WTC11 (cell line): ENCODE results near the gene HOXD12. TPM values are rescaled to one million over a fixed set of nuclear protein-coding genes. Genes with fewer than 3 reads are reported as not detected.

Source experiments
- ATAC-seq: fragments of 200-7000 bp; cut with Tn5 transposase; 2 replicates; pipeline ENCODE4 v1.10.0; 2021; ENCODE audit warnings: mild to moderate bottlenecking, moderate library complexity
- CTCF ChIA-PET: fragments of 300-600 bp; sonication (Branson Sonifier 250); formaldehyde crosslinking; loops from one replicate; lab custom pipeline; 2021; ENCODE audit warnings: antibody characterized with exemption; lab: Charles Lee
- POLR2A ChIA-PET: fragments of 350-600 bp; sonication (Branson Sonifier 250); formaldehyde crosslinking; loops from one replicate; lab custom pipeline; 2021; ENCODE audit warnings: antibody characterized with exemption; lab: Charles Lee
- DNase-seq: peaks from one replicate; pipeline ENCODE4 v3.0.0; 2021; ENCODE audit warnings: low spot score
- H3K27ac Mint-ChIP-seq: 2 replicates; pipeline ENCODE4 v1.8.0; 2021; ENCODE audit warnings: mixed read lengths
- H3K27me3 Mint-ChIP-seq: 2 replicates; pipeline ENCODE4 v1.8.0; 2021; ENCODE audit warnings: low read depth, mild to moderate bottlenecking, moderate library complexity, mixed read lengths
- H3K36me3 Mint-ChIP-seq: 2 replicates; pipeline ENCODE4 v1.8.0; 2021; ENCODE audit warnings: mixed read lengths
- H3K4me1 Mint-ChIP-seq: 2 replicates; pipeline ENCODE4 v1.8.0; 2022; ENCODE audit warnings: mixed read lengths
- H3K4me3 Mint-ChIP-seq: 2 replicates; pipeline ENCODE4 v1.8.0; 2021; ENCODE audit warnings: mild to moderate bottlenecking, moderate library complexity, mixed read lengths
- H3K9me3 Mint-ChIP-seq: 2 replicates; pipeline ENCODE4 v1.8.0; 2021; ENCODE audit warnings: mixed read lengths
- ELF4 ChIP-seq: sonication (generic); formaldehyde crosslinking; IDR thresholded peaks from 2 replicates; pipeline ENCODE4 v1.8.1; 2022; ENCODE audit warnings: low read depth, mild to moderate bottlenecking, moderate library complexity, missing genetic modification reagents
- IRF1 ChIP-seq: sonication (generic); formaldehyde crosslinking; IDR thresholded peaks from 2 replicates; pipeline ENCODE4 v1.8.0; 2023; ENCODE audit warnings: missing genetic modification reagents
- MYBL2 ChIP-seq: sonication (generic); formaldehyde crosslinking; IDR thresholded peaks from 2 replicates; pipeline ENCODE4 v1.8.1; 2023; ENCODE audit warnings: mild to moderate bottlenecking, moderate library complexity, missing genetic modification reagents
- NFATC4 ChIP-seq: fragments of 250-450 bp; sonication (Bioruptor Pico); IDR thresholded peaks from 2 replicates; pipeline ENCODE4 v1.9.0; 2021; ENCODE audit warnings: mild to moderate bottlenecking
- NR1H2 ChIP-seq: sonication (generic); formaldehyde crosslinking; IDR thresholded peaks from 2 replicates; pipeline ENCODE4 v1.9.0; 2021; ENCODE audit warnings: mild to moderate bottlenecking, moderate library complexity, missing genetic modification reagents
- NR2C2 ChIP-seq: sonication (generic); formaldehyde crosslinking; IDR thresholded peaks from 2 replicates; pipeline ENCODE4 v1.8.0; 2022; ENCODE audit warnings: mild to moderate bottlenecking, missing genetic modification reagents
- RORB ChIP-seq: fragments of 250-450 bp; sonication (Bioruptor Pico); IDR thresholded peaks from 2 replicates; pipeline ENCODE4 v1.9.0; 2021; ENCODE audit warnings: mild to moderate bottlenecking
- TCF7 ChIP-seq: sonication (generic); formaldehyde crosslinking; IDR thresholded peaks from 2 replicates; pipeline ENCODE4 v1.8.0; 2022; ENCODE audit warnings: mild to moderate bottlenecking, low read depth, missing genetic modification reagents, moderate library complexity
- TEAD4 ChIP-seq: sonication (generic); formaldehyde crosslinking; IDR thresholded peaks from 2 replicates; pipeline ENCODE4 v1.8.0; 2022; ENCODE audit warnings: mild to moderate bottlenecking, missing genetic modification reagents
- ZBTB21 ChIP-seq: sonication (generic); formaldehyde crosslinking; IDR thresholded peaks from 2 replicates; pipeline ENCODE4 v1.8.1; 2023; ENCODE audit warnings: mild to moderate bottlenecking, missing genetic modification reagents, borderline replicate concordance
- ZNF425 ChIP-seq: fragments of 250-450 bp; sonication (Bioruptor Pico); conservative IDR thresholded peaks from 2 replicates; pipeline ENCODE4 v1.9.0; 2021; ENCODE audit warnings: mild to moderate bottlenecking
- ZNF671 ChIP-seq: fragments of 250-450 bp; sonication (Bioruptor Pico); IDR thresholded peaks from 2 replicates; pipeline ENCODE4 v1.8.0; 2021; ENCODE audit warnings: mild to moderate bottlenecking
- total RNA-seq: library from RNA; stranded (reverse); gene quantifications from 3 replicates; pipeline ENCODE4 v1.2.3, GENCODE V29; 2021
- TF ChIP-seq, protein P1 (sequence below): sonication (generic); formaldehyde crosslinking; IDR thresholded peaks from 2 replicates; pipeline ENCODE4 v1.8.1; 2023; ENCODE audit warnings: mild to moderate bottlenecking, missing genetic modification reagents
- TF ChIP-seq, protein P2 (sequence below): fragments of 250-450 bp; sonication (Bioruptor Pico); IDR thresholded peaks from 2 replicates; pipeline ENCODE4 v1.9.0; 2021; ENCODE audit warnings: moderate library complexity, mild to moderate bottlenecking, inconsistent platforms, borderline replicate concordance
- TF ChIP-seq, protein P3 (sequence below): sonication (generic); formaldehyde crosslinking; IDR thresholded peaks from 2 replicates; pipeline ENCODE4 v1.8.0; 2023; ENCODE audit warnings: missing genetic modification reagents, mild to moderate bottlenecking, borderline replicate concordance
- TF ChIP-seq, protein P4 (sequence below): sonication (generic); formaldehyde crosslinking; IDR thresholded peaks from 2 replicates; pipeline ENCODE4 v1.8.0; 2022; ENCODE audit warnings: mild to moderate bottlenecking, missing genetic modification reagents
- TF ChIP-seq, protein P5 (sequence below): sonication (generic); formaldehyde crosslinking; conservative IDR thresholded peaks from 2 replicates; pipeline ENCODE4 v1.8.1; 2022; ENCODE audit warnings: mild to moderate bottlenecking, missing genetic modification reagents

Gene HOXD12
- total RNA-seq, 1 experiment from 2014 or later: 0.17 TPM

DNA sequence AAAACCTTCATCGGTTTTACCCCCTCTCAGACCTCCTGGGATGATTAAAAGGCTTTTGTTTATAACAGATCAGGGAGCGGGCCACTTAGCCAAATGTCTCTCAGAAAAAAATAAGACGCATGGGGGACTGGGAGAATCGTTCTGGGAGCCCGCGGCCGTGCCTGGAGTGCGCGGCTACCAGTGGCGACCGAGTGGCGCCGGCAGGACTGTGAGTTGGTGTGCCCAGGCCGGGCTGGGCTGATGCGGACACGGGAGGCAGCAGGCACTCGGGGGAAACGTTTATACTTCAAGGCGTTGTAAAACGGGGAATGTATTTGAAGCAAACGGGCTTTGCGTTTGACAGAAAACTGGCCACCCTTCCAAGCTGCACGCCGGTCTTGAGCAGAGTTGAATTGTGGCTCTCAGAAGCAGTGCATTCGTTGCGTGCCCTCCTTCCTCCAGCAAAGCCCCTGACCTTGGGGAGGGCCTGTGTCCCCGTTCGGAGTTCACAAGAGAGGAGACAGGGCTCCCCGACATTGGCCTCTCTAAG lies 12.3 kb downstream of the HOXD12 start:
- POLR2A ChIA-PET: no interaction called here
- Mint-ChIP-seq H3K27me3 (peaks cover 98% of the 10 kb centered on the region), H3K4me3 (no peak overlapping the region), H3K4me1 (peaks cover 27% of the 10 kb centered on the region), H3K9me3 (peaks cover 3% of the 10 kb centered on the region), H3K27ac (no peak overlapping the region), H3K36me3 (0 out of 2 replicates have a peak, but pooled peaks cover 7% of the 10 kb centered on the region)
- CTCF ChIA-PET: interaction anchor here (0.6 to 2.2 kb wide), 11 partner anchors 9 to 548 kb away, joined by 3 to 15 read pairs (median 3); partner anchors contain the start of gene HOXD9
- TF ChIP-seq ZNF671 (CRISPR knock-in tag) (no peak), ELF4 (CRISPR knock-in tag) (no peak), TEAD4 (CRISPR knock-in tag) (no peak), NR2C2 (CRISPR knock-in tag) (no peak), MYBL2 (no peak), IRF1 (CRISPR knock-in tag) (no peak), TCF7 (CRISPR knock-in tag) (no peak), ZNF425 (CRISPR knock-in tag) (no peak), ZBTB21 (CRISPR knock-in tag) (no peak), NR1H2 (CRISPR knock-in tag) (no peak), NFATC4 (no peak), RORB (CRISPR knock-in tag) (no peak)
- TF ChIP-seq, protein P1, sequence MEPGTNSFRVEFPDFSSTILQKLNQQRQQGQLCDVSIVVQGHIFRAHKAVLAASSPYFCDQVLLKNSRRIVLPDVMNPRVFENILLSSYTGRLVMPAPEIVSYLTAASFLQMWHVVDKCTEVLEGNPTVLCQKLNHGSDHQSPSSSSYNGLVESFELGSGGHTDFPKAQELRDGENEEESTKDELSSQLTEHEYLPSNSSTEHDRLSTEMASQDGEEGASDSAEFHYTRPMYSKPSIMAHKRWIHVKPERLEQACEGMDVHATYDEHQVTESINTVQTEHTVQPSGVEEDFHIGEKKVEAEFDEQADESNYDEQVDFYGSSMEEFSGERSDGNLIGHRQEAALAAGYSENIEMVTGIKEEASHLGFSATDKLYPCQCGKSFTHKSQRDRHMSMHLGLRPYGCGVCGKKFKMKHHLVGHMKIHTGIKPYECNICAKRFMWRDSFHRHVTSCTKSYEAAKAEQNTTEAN (CRISPR knock-in tag): no peak
- TF ChIP-seq, protein P2, sequence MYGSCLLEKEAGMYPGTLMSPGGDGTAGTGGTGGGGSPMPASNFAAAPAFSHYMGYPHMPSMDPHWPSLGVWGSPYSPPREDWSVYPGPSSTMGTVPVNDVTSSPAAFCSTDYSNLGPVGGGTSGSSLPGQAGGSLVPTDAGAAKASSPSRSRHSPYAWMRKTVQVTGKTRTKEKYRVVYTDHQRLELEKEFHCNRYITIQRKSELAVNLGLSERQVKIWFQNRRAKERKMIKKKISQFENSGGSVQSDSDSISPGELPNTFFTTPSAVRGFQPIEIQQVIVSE: no peak
- TF ChIP-seq, protein P3, sequence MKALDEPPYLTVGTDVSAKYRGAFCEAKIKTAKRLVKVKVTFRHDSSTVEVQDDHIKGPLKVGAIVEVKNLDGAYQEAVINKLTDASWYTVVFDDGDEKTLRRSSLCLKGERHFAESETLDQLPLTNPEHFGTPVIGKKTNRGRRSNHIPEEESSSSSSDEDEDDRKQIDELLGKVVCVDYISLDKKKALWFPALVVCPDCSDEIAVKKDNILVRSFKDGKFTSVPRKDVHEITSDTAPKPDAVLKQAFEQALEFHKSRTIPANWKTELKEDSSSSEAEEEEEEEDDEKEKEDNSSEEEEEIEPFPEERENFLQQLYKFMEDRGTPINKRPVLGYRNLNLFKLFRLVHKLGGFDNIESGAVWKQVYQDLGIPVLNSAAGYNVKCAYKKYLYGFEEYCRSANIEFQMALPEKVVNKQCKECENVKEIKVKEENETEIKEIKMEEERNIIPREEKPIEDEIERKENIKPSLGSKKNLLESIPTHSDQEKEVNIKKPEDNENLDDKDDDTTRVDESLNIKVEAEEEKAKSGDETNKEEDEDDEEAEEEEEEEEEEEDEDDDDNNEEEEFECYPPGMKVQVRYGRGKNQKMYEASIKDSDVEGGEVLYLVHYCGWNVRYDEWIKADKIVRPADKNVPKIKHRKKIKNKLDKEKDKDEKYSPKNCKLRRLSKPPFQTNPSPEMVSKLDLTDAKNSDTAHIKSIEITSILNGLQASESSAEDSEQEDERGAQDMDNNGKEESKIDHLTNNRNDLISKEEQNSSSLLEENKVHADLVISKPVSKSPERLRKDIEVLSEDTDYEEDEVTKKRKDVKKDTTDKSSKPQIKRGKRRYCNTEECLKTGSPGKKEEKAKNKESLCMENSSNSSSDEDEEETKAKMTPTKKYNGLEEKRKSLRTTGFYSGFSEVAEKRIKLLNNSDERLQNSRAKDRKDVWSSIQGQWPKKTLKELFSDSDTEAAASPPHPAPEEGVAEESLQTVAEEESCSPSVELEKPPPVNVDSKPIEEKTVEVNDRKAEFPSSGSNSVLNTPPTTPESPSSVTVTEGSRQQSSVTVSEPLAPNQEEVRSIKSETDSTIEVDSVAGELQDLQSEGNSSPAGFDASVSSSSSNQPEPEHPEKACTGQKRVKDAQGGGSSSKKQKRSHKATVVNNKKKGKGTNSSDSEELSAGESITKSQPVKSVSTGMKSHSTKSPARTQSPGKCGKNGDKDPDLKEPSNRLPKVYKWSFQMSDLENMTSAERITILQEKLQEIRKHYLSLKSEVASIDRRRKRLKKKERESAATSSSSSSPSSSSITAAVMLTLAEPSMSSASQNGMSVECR: no peak
- TF ChIP-seq, protein P4, sequence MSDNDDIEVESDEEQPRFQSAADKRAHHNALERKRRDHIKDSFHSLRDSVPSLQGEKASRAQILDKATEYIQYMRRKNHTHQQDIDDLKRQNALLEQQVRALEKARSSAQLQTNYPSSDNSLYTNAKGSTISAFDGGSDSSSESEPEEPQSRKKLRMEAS (CRISPR knock-in tag): no peak
- TF ChIP-seq, protein P5, sequence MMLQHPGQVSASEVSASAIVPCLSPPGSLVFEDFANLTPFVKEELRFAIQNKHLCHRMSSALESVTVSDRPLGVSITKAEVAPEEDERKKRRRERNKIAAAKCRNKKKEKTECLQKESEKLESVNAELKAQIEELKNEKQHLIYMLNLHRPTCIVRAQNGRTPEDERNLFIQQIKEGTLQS (CRISPR knock-in tag): no peak
- ATAC-seq (no peak), DNase-seq (no peak)
